ENCODE results near the gene ANKLE2.
A peak's percentile ranks its signal among the peaks of the same experiment; 100 is the strongest.
"Not testable (repeated sequence)": the region's sequence is repeated elsewhere in the genome, so short reads cannot be mapped to it uniquely, and the experiment has no call there.

The ANKLE2 gene

GRCh38 chr12:132761032-132761920, at the start of gene ANKLE2:
Gene ANKLE2, minus strand, starts transcription at chr12:132761832. Its CDS starts 34 bp downstream, at chr12:132761798.
- DNase-seq, result peak; percentile 85

- DNase-seq, result not testable (repeated sequence)
Measured at GRCh38 chr12:132809391-132809790, 47.8 kb upstream of the ANKLE2 start.

- no peak for DNase-seq
Measured at GRCh38 chr12:132807295-132808092, 45.9 kb upstream of the ANKLE2 start.

- DNase-seq, result peak; percentile 66
Measured at GRCh38 chr12:132806857-132807256, 45.2 kb upstream of the ANKLE2 start.

GRCh38 chr12:132804426-132804861, 42.8 kb upstream of the ANKLE2 start:
- no peak for DNase-seq

- DNase-seq, result no peak
Measured at GRCh38 chr12:132803888-132804287, 42.3 kb upstream of the ANKLE2 start.

- DNase-seq, result no peak
Measured at GRCh38 chr12:132803125-132803524, 41.5 kb upstream of the ANKLE2 start.

- no peak for DNase-seq
Measured at GRCh38 chr12:132801741-132802140, 40.1 kb upstream of the ANKLE2 start.

- DNase-seq, result no peak
Measured at GRCh38 chr12:132798836-132799235, 37.2 kb upstream of the ANKLE2 start.

- no peak for DNase-seq
Measured at GRCh38 chr12:132797820-132798570, 36.4 kb upstream of the ANKLE2 start.

GRCh38 chr12:132795847-132796246, 34.2 kb upstream of the ANKLE2 start:
- no peak for DNase-seq

- not testable (repeated sequence) for DNase-seq
Measured at GRCh38 chr12:132791940-132792339, 30.3 kb upstream of the ANKLE2 start.

GRCh38 chr12:132789099-132789471, 27.5 kb upstream of the ANKLE2 start:
- no peak for DNase-seq

GRCh38 chr12:132788375-132789098, 26.9 kb upstream of the ANKLE2 start:
- no peak for DNase-seq

GRCh38 chr12:132787877-132788276, 26.2 kb upstream of the ANKLE2 start:
- DNase-seq, result no peak

- no peak for DNase-seq
Measured at GRCh38 chr12:132786192-132786591, 24.6 kb upstream of the ANKLE2 start.

GRCh38 chr12:132784580-132784979, 22.9 kb upstream of the ANKLE2 start:
- no peak for DNase-seq

GRCh38 chr12:132783917-132784531, 22.4 kb upstream of the ANKLE2 start:
- no peak for DNase-seq

GRCh38 chr12:132781938-132782337, 20.3 kb upstream of the ANKLE2 start:
- DNase-seq, result no peak

GRCh38 chr12:132779781-132780353, 18.2 kb upstream of the ANKLE2 start:
- DNase-seq, result no peak

GRCh38 chr12:132777614-132778013, 16.0 kb upstream of the ANKLE2 start:
- no peak for DNase-seq

Data from activated CD8-positive, alpha-beta memory T cell treated with anti-CD3 and anti-CD28 coated beads, Interleukin-2, amount 50 U/mL, for 48 hours (primary cell).